ENCODE measurements around the gene TXNRD3. TPM values are rescaled to one million over a fixed set of nuclear protein-coding genes. Genes with fewer than 3 reads are reported as not detected.

The TXNRD3 gene
- total RNA-seq, 6 experiments from 2014 or later: 7.3 to 10.4 (median 7.9) TPM

- TF ChIP-seq CTCF (IDR thresholded peaks at IDR 0.05): no peak
- TF ChIP-seq POLR2A (IDR thresholded peaks at IDR 0.05): no peak
- no peaks in the 10 kb centered on the region for H3K9me3 ChIP-seq
- H3K4me3 ChIP-seq: no peak overlapping the region
- H3K4me1 ChIP-seq: no peaks in the 10 kb centered on the region
- H3K36me3 ChIP-seq: no peaks in the 10 kb centered on the region
- 72% methylated on average over 2 of the region's 2 CpGs for WGBS (ENCODE audit: insufficient coverage, low coverage, low lambda C conversion rate, missing lambda C conversion rate)
- DNase-seq: no peak
- intact Hi-C loops (cut with DNase I): no loop called here
- no peak overlapping the region for H3K27ac ChIP-seq
- ATAC-seq: no peak
- H3K27me3 ChIP-seq: no peaks in the 10 kb centered on the region
Observed at GRCh38 chr3:126581569-126581968, 73.4 kb downstream of the TXNRD3 start.

GRCh38 chr3:126580746-126581145, 74.2 kb downstream of the TXNRD3 start:
- no peak for ATAC-seq
- Histone ChIP-seq H3K27me3 (no peaks in the 10 kb centered on the region), H3K27ac (no peak overlapping the region), H3K36me3 (no peaks in the 10 kb centered on the region), H3K4me3 (no peak overlapping the region), H3K9me3 (no peaks in the 10 kb centered on the region), H3K4me1 (no peaks in the 10 kb centered on the region)
- no peak for DNase-seq
- WGBS (ENCODE audit: insufficient coverage, low coverage, low lambda C conversion rate, missing lambda C conversion rate): no CpG with 5 or more reads among the region's 5 CpGs
- TF ChIP-seq POLR2A (IDR thresholded peaks at IDR 0.05): no peak
- no peak for TF ChIP-seq CTCF (IDR thresholded peaks at IDR 0.05)
- intact Hi-C loops (cut with DNase I): no loop called here

GRCh38 chr3:126578702-126579101, 76.2 kb downstream of the TXNRD3 start:
- peak in 1 of 4 donors; percentile 41 for ATAC-seq
- H3K27me3 ChIP-seq: no peaks in the 10 kb centered on the region
- WGBS (ENCODE audit: insufficient coverage, low coverage, low lambda C conversion rate, missing lambda C conversion rate): 88% methylated on average over 3 of the region's 7 CpGs
- no peak for DNase-seq
- intact Hi-C loops (cut with DNase I): no loop called here
- H3K27ac ChIP-seq: no peak overlapping the region
- H3K36me3 ChIP-seq: no peaks in the 10 kb centered on the region
- no peak for TF ChIP-seq POLR2A (IDR thresholded peaks at IDR 0.05)
- no peak overlapping the region for H3K4me3 ChIP-seq
- H3K4me1 ChIP-seq: no peaks in the 10 kb centered on the region
- H3K9me3 ChIP-seq: no peaks in the 10 kb centered on the region

- TF ChIP-seq CTCF (IDR thresholded peaks at IDR 0.05) (no peak), POLR2A (IDR thresholded peaks at IDR 0.05) (no peak)
- Histone ChIP-seq H3K4me1 (no peaks in the 10 kb centered on the region), H3K27ac (no peak overlapping the region), H3K4me3 (no peak overlapping the region), H3K36me3 (no peaks in the 10 kb centered on the region), H3K9me3 (no peaks in the 10 kb centered on the region), H3K27me3 (no peaks in the 10 kb centered on the region)
- 77% methylated on average over 2 of the region's 2 CpGs for WGBS (ENCODE audit: insufficient coverage, low coverage, low lambda C conversion rate, missing lambda C conversion rate)
- DNase-seq: no peak
- ATAC-seq: no peak
- intact Hi-C loops (cut with DNase I): no loop called here
Observed at GRCh38 chr3:126577261-126577660, 77.7 kb downstream of the TXNRD3 start.

GRCh38 chr3:126573492-126574117, 81.3 kb downstream of the TXNRD3 start:
- Histone ChIP-seq H3K9me3 (no peaks in the 10 kb centered on the region), H3K27me3 (no peaks in the 10 kb centered on the region), H3K4me3 (no peak overlapping the region), H3K27ac (no peak overlapping the region), H3K36me3 (no peaks in the 10 kb centered on the region), H3K4me1 (no peaks in the 10 kb centered on the region)
- ATAC-seq (no peak), DNase-seq (no peak)
- TF ChIP-seq POLR2A (IDR thresholded peaks at IDR 0.05) (no peak), CTCF (IDR thresholded peaks at IDR 0.05) (no peak)
- intact Hi-C loops (cut with DNase I): no loop called here
- 96% methylated on average over 12 of the region's 15 CpGs for WGBS (ENCODE audit: insufficient coverage, low coverage, low lambda C conversion rate, missing lambda C conversion rate)

Data from right lobe of liver (tissue), 6 donors.